ENCODE measurements around the gene OR13H1.

DNA sequence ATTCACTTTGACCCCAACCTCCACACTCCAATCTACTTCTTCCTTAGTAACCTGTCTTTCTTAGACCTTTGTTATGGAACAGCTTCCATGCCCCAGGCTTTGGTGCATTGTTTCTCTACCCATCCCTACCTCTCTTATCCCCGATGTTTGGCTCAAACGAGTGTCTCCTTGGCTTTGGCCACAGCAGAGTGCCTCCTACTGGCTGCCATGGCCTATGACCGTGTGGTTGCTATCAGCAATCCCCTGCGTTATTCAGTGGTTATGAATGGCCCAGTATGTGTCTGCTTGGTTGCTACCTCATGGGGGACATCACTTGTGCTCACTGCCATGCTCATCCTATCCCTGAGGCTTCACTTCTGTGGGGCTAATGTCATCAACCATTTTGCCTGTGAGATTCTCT is 344 bp downstream of the OR13H1 start:
- TF ChIP-seq, protein P1, sequence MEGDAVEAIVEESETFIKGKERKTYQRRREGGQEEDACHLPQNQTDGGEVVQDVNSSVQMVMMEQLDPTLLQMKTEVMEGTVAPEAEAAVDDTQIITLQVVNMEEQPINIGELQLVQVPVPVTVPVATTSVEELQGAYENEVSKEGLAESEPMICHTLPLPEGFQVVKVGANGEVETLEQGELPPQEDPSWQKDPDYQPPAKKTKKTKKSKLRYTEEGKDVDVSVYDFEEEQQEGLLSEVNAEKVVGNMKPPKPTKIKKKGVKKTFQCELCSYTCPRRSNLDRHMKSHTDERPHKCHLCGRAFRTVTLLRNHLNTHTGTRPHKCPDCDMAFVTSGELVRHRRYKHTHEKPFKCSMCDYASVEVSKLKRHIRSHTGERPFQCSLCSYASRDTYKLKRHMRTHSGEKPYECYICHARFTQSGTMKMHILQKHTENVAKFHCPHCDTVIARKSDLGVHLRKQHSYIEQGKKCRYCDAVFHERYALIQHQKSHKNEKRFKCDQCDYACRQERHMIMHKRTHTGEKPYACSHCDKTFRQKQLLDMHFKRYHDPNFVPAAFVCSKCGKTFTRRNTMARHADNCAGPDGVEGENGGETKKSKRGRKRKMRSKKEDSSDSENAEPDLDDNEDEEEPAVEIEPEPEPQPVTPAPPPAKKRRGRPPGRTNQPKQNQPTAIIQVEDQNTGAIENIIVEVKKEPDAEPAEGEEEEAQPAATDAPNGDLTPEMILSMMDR (IDR thresholded peaks at IDR 0.05 in 8 of 11, conservative IDR thresholded peaks at IDR 0.05 in 3 of 11), result no peak
- TF ChIP-seq POLR2A (IDR thresholded peaks at IDR 0.05) (no peak), POLR2AphosphoS5 (IDR thresholded peaks at IDR 0.05) (no peak)
